Raji (cell line): Measurements from ENCODE around the gene ABCG4.

Experiments
- POLR2A ChIP-seq: IDR thresholded peaks from 2 replicates; pipeline ENCODE4 v1.6.1; 2011; ENCODE audit warnings: low read depth, low read length, control low read depth; ENCODE audit not compliant: insufficient read depth

The ABCG4 gene

DNA sequence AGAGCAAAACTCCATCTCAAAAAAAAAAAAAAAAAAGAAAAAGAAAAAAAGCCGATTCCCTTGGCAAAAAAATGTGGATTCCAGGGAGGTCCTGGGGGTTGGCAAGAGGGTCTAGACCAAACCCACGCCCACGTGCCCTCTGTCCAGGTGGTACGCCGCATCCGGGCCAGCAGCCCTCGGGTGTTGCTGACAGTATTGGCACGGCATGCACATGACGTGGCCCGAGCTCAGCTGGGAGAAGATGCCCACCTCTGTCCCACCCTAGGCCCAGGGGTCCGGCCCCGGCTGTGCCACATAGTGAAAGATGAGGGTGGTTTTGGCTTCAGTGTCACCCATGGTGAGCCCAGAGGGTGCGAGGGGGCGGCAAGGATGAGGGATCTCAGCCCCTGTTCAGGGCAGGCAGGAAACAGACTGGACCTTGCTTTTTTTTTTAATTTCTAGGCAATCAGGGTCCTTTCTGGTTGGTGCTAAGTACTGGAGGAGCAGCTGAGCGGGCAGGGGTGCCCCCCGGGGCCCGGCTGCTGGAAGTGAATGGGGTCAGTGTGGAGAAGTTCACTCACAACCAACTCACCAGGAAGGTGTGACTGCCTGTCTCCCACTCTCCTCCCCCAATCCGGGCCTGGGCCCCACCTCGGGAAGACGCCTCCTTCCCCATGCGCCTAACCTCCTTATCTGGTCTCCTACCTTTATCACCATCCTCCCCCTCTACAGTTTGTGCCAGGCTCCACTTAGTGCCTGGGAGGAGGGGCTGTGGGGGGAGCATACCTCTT lies 38.5 kb downstream of the ABCG4 start:
- TF ChIP-seq POLR2A: no peak

DNA sequence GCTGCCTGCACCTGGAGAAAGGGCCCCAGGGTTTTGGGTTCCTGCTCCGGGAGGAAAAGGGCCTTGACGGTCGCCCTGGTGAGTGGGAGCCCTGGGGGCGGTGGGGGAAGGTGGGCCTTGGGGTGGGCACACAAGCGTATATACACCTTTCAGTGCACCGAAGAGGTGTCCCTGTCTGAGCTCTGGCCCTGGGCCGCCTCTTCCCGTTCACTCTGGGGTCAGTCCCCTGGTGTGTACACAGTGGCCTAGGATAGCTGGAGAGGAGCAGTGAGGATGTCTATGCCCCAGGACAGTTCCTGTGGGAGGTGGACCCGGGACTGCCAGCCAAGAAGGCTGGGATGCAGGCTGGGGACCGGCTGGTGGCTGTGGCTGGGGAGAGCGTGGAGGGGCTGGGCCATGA lies 39.2 kb downstream of the ABCG4 start:
- TF ChIP-seq POLR2A: no peak

DNA sequence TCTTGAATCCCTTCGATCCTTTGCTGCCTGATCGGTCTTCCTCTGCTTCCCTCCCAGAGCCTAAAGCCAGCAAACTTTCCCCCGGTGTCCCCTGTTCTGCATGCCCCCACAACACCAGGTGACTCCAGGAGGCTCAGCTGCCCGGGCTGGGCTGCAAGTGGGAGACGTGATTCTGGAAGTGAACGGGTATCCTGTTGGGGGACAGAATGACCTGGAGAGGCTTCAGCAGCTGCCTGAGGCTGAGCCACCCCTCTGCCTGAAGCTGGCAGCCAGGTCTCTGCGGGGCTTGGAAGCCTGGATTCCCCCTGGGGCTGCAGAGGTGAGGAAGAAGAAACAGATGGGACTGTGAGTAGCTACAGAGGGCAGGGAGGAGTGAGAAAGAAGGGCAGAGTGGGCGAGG lies 40.0 kb downstream of the ABCG4 start:
- TF ChIP-seq POLR2A: no peak

DNA sequence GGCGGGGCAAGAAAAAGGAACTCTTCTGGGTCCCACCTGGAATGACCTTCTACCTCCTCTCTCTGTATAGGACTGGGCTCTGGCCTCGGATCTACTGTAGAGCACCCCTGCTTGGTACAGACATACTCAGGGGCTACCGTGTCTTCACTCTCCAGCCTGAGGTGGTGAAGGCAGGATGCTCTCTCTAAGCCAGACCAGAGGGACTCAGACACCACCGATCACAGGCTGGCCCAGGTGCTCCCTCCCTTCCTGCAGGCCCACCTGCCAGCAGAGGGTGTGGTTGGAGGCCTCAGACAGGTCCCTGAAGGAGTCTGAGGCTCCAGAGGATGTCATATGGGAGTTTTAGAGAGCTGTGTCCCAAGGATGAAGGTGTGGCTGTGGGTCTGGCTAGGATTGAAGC lies 40.5 kb downstream of the ABCG4 start:
- TF ChIP-seq POLR2A: no peak

DNA sequence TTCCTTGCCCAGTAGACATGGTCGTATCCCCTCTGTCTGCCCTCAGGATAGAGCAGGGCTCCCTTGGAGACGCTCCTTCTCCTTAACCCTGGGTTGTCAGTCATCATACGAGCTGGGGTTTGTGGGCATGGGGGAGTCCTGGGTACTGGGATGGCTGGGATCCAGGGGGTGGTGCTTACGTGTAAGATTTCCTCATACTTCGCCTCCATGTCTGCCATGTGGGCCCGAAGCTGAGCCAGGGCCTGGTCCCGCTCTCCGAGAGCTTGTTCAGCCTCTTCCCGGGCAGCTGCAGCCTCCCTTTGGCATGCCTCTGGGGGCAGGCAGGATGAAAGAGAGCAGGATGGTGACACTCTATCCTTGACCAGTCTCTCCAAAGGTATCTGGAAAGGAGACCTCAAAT lies 41.7 kb downstream of the ABCG4 start:
- no peak for TF ChIP-seq POLR2A

DNA sequence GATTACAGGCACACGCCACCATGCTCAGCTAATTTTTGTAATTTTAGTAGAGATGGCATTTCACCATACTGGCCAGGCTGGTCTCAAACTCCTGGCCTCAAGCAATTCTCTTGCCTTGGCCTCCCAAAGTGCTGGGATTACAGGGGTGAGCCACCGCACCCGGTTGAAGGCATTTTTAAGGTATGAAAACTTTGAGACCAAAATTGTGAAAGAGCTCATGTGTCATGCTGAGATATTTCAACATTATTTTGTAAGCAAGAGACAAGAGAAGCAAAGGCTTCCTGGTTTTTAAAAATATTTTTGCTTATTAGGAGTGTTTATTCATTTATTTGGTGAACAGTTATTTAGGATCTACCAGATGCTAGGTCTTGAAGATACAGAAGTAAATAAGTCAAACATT lies 43.3 kb downstream of the ABCG4 start:
- no peak for TF ChIP-seq POLR2A

DNA sequence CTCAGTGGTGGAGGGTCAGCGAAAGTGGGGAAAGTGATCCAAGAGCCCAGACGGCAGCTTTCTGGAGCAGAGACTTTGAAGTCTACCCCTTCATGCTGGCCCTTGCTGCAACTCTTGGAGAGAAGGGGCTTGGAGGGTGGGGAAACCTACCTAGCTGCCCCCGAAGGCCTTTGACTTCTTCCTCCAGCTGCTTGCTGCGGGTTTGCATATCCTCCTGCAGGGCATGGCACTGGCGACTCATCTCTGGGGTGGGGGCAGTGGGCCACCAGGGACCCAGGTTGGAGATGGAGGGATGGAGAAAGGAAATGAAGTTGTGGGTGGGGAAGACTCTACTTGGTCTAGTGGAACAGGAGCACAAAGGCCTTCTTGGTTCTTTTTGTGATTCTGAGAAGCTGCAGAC lies 44.1 kb downstream of the ABCG4 start:
- no peak for TF ChIP-seq POLR2A

DNA sequence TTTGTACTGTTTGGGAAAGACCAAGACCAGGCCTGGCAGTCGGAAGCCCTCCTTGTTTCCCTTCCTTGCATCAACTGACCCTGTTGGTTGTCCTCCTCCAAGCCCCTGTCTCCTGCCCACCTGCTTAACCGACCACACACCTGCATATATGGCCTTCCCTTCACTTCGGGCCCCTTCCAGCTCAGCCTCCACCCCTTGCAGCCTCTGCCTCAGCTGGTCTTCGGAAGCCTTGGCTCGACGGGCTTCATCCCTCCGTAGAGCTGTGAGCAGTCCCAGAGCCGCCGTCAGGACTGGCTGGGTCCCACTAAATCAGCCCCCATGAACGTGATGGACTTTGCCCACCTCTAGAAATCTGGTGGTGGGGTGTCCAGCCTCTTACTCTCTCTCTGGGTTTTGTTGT lies 44.8 kb downstream of the ABCG4 start:
- no peak for TF ChIP-seq POLR2A

DNA sequence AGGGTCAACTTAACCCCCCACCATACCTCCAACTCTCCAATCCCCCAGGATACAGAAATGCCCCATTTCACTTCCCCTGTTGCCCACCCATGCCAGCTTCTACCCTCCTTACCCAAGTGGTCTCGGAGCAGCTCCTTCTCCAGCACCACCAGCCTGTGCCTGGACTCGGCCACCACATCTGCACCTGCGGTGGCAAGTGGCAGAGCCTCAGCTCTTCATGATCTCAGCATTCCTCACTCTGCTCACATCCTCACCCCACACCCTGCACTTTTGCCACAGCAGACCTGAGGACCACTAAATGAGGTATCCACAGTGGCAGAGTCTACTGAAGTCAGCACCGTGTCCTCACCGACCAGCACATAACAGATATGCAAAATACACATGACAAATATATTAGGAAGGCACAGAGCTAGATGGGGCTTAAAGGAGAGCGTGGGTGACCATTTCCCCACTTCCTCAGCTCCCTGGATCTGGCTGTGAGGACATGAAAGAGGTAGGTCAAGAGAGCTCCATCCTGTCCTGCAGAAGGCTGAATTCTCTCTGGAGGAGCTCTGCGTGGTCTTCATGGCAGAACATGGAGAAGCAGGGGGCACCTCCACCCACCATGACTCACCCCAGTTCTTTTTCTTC lies 46.1 kb downstream of the ABCG4 start:
- no peak for TF ChIP-seq POLR2A

DNA sequence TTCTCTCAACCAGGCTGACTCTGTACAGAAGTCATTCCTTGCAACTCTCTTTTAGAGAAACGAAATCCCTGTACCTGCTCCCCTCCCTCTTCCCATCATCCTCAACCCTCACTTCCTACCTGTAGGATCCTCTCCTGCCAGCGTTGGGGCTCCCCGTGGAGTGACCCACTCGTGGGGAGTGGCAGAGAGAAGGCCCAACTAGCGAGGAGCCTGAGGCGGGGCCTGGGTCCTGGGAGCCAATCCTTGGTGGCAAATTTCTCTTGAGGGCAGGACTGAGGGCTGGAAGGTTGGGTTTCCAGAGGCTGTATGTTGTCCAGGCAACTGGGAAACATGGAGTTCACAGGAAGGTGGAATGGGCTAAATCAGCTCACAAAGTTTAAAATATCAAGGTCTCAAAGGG lies 46.8 kb downstream of the ABCG4 start:
- no peak for TF ChIP-seq POLR2A

DNA sequence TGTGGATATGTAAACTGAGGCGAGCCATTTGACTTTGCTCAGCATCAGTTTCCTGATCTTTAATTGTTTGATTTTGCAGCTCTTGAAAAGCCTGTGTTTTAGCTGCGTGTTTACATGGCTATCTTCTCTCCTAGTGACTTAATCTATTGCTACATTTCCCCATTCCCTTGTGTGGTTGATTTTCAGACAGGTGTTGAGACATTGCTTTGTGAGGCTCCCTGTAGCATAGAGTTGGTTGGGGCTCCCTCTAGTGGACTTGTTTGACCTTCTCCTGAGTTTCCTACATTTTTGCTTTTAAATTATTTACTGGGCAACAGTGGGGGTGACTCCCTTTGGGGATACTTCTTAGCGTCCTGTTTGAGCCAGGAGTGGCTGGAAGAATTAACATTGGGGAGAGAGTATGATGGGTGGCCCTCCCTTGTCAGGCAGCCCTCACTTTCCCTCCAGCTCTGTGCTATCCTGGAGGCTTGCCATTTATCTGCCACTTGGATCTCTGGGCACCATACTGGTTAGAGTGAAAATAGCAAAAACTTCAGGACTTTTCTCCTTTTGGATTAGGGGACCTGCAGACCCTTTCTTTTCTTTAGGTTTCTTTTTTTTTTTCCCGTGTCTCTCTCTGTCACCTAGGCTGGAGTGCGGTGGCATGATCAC lies 48.1 kb downstream of the ABCG4 start:
- TF ChIP-seq POLR2A: no peak

DNA sequence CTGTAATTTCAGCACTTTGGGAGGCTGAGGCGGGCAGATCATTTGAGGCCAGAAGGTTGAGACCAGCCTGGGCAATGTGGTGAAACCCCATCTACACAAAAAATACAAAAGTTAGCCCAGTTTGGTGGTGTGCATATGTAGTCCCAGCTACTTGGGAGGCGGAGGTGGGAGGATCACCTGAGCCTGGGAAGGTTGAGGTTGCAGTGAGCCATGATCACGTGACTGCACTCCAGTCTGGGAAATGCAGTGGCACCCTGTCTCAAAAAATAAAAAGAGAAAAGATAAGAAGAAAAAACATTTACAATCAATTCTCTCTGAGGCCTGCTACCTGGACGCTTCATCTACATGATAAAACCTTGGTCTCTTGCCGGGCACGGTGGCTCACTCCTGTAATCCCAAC lies 50.1 kb downstream of the ABCG4 start:
- TF ChIP-seq POLR2A: no peak

DNA sequence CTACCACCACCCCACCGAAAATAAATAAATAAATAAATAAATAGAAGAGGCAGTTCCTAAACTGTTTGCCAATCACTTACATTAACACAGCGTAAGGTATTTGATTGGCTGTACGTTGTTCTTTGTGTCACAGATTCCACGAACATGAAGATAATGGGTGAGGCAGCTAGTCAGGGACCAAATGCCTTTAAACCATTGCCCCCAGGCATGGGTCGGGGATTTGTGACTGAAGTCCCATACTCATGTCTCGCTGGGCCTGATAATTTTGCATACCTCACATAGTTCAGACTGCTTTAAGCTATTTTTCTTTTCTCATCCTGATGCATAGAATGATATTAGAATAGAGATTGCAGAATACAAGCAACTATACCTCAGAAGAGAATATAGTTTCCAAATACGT lies 53.7 kb downstream of the ABCG4 start:
- no peak for TF ChIP-seq POLR2A

DNA sequence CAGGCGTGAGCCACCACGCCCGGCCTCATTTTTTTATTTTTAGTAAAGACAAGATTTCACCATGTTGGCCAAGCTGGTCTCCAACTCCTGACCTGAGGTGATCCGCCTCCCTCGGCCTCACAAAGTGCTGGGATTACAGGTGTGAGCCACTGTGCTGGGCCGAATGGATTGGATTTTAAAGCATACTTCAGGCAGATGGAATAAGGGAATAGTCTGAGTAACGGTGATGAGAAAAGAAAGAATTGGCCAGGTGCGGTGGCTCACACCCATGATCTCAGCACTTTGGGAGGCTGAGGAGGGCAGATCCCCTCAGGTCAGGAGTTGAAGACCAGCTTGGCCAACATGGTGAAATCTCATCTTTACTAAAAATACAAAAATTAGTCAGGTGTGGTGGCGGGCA lies 55.2 kb downstream of the ABCG4 start:
- TF ChIP-seq POLR2A: no peak

DNA sequence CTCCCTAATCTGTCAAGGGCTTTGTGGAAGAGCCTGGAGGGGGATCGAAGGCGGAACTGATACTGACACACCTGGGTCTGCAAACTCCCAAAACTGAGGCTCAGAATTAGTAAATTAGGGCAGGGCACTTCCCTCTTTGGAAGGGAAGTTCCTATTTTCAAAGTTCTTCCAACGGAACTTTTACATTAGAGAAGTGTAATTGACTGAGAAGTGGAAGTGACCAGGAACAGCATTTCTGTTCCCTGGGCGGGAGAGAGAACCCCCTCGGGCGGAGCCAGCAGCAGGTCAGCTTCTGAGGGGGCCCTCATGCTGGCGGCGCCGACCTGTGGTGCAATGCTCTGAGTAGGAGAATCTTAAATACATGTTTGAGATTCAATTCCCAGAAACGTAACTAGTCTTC lies 56.2 kb downstream of the ABCG4 start:
- TF ChIP-seq POLR2A: no peak
